Caki2 (cell line): ENCODE data around the gene CD300LG. TPM values are rescaled to one million over a fixed set of nuclear protein-coding genes. Genes with fewer than 3 reads are reported as not detected.
"Not testable (repeated sequence)": the region's sequence is repeated elsewhere in the genome, so short reads cannot be mapped to it uniquely, and the experiment has no call there.

Experiments
- DNase-seq: peaks from one replicate; pipeline ENCODE4 v3.0.0-alpha.2; 2015; ENCODE audit warnings: low read depth
- in situ Hi-C: cut with HindIII; loops from 2 replicates; pipeline ENCODE4 v1.10.0; 2016; ENCODE audit warnings: low sequenced_read_pairs, low pct_unique_long_range_greater_than_20kb, mixed read lengths
- total RNA-seq: library from RNA; depleted of rRNA; stranded (reverse); fragments of >200 nt; shearing (Covaris generic); gene quantifications from 2 replicates; pipeline ENCODE4 v1.2.3, GENCODE V29; 2014; ENCODE audit warnings: low replicate concordance

CD300LG gene
- total RNA-seq, 1 experiment from 2014 or later = not detected

- no peak for DNase-seq
- in situ Hi-C loops = no loop called here
These were observed 2.7 kb upstream of the CD300LG start for GRCh38 chr17:43844241-43844640.

- DNase-seq = no peak
- in situ Hi-C loops = no loop called here
These were observed 1.2 kb upstream of the CD300LG start for GRCh38 chr17:43845766-43846165.

- in situ Hi-C loops = no loop called here
- peak; percentile 70 for DNase-seq
These were observed 709 bp upstream of the CD300LG start for GRCh38 chr17:43846221-43846712.

GRCh38 chr17:43848601-43849000 lies 1.6 kb downstream of the CD300LG start:
- no peak for DNase-seq
- in situ Hi-C loops = no loop called here

GRCh38 chr17:43849116-43849515 lies 2.1 kb downstream of the CD300LG start:
- in situ Hi-C loops = no loop called here
- no peak for DNase-seq

GRCh38 chr17:43852571-43852970 lies 5.6 kb downstream of the CD300LG start:
- no peak for DNase-seq
- in situ Hi-C loops = no loop called here

GRCh38 chr17:43853546-43853945 lies 6.6 kb downstream of the CD300LG start:
- no peak for DNase-seq
- in situ Hi-C loops = no loop called here

GRCh38 chr17:43854498-43854897 lies 7.5 kb downstream of the CD300LG start:
- in situ Hi-C loops = no loop called here
- no peak for DNase-seq

GRCh38 chr17:43855061-43855460 lies 8.1 kb downstream of the CD300LG start:
- in situ Hi-C loops = no loop called here
- DNase-seq = no peak

GRCh38 chr17:43856141-43856540 lies 9.2 kb downstream of the CD300LG start:
- in situ Hi-C loops = no loop called here
- no peak for DNase-seq

- in situ Hi-C loops = no loop called here
- no peak for DNase-seq
These were observed 10.2 kb downstream of the CD300LG start for GRCh38 chr17:43857141-43857540.

GRCh38 chr17:43857957-43858600 lies 11.1 kb downstream of the CD300LG start:
- in situ Hi-C loops = no loop called here
- no peak for DNase-seq

GRCh38 chr17:43860077-43860725 lies 13.2 kb downstream of the CD300LG start:
- DNase-seq = no peak
- in situ Hi-C loops = no loop called here

GRCh38 chr17:43860927-43861622 lies 14.1 kb downstream of the CD300LG start:
- no peak for DNase-seq
- in situ Hi-C loops = no loop called here

GRCh38 chr17:43861960-43862359 lies 15.0 kb downstream of the CD300LG start:
- DNase-seq = no peak
- in situ Hi-C loops = no loop called here

- in situ Hi-C loops = no loop called here
- DNase-seq = no peak
These were observed 17.4 kb downstream of the CD300LG start for GRCh38 chr17:43864161-43864984.

GRCh38 chr17:43868226-43868994 lies 21.4 kb downstream of the CD300LG start:
- DNase-seq = no peak
- in situ Hi-C loops = no loop called here

- DNase-seq, in situ Hi-C loops: not testable (repeated sequence)
These were observed 22.1 kb downstream of the CD300LG start for GRCh38 chr17:43869031-43869430.
